Activated naive CD4-positive, alpha-beta T cell treated with anti-CD3 and anti-CD28 coated beads, Interleukin-2, amount 50 U/mL, for 72 hours (primary cell): ENCODE measurements around the gene OR9Q1. TPM values are rescaled to one million over a fixed set of nuclear protein-coding genes. Genes with fewer than 3 reads are reported as not detected.
"Not testable (repeated sequence)": the region's sequence is repeated elsewhere in the genome, so short reads cannot be mapped to it uniquely, and the experiment has no call there.

Experiments used
- ATAC-seq, 2 donors: fragments of 150-1000 bp; cut with Tn5 transposase; 2 replicates each; pipeline ENCODE4 v1.10.0; 2021; ENCODE audit warnings: mild to moderate bottlenecking in 2 of 2, moderate library complexity in 2 of 2
- DNase-seq, 2 donors: peaks; one replicate each; pipeline ENCODE4 v3.0.0; 2021 to 2022; ENCODE audit warnings: low spot score in 2 of 2
- H3K27ac Mint-ChIP-seq, 2 donors: one replicate each; pipeline ENCODE4 v1.8.0; 2022; ENCODE audit warnings: mild to moderate bottlenecking in 2 of 2, mixed read lengths in 2 of 2
- H3K36me3 Mint-ChIP-seq, 2 donors: one replicate each; pipeline ENCODE4 v1.8.0; 2022; ENCODE audit warnings: mixed read lengths in 2 of 2
- H3K9me3 Mint-ChIP-seq, 2 donors: one replicate each; pipeline ENCODE4 v1.8.0; 2022; ENCODE audit warnings: mixed read lengths in 2 of 2
- total RNA-seq, 2 donors: library from RNA; stranded (reverse); gene quantifications; one replicate each; pipeline ENCODE4 v1.2.3, GENCODE V29; 2022

OR9Q1 gene, protein sequence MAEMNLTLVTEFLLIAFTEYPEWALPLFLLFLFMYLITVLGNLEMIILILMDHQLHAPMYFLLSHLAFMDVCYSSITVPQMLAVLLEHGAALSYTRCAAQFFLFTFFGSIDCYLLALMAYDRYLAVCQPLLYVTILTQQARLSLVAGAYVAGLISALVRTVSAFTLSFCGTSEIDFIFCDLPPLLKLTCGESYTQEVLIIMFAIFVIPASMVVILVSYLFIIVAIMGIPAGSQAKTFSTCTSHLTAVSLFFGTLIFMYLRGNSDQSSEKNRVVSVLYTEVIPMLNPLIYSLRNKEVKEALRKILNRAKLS
- total RNA-seq, result not detected

GRCh38 chr11:58023435-58023931 is at the start of gene OR9Q1:
Gene OR9Q1, plus strand, starts transcription at chr11:58023881. Its CDS starts 155,564 bp downstream, at chr11:58179445.
- no peak within 1 kb of the TSS for H3K27ac Mint-ChIP-seq

GRCh38 chr11:57974132-57974531 is 49.5 kb upstream of the OR9Q1 start:
- no peak for ATAC-seq
- no peak for DNase-seq
- Mint-ChIP-seq H3K9me3 (peaks cover 3 to 4% of the 10 kb centered on the region in 2 donors), H3K27ac (no peak overlapping the region), H3K36me3 (peaks cover 0 to 5% of the 10 kb centered on the region in 2 donors)

More at GRCh38 chr11:58023435-58023931, at the start of gene OR9Q1:
- H3K36me3 Mint-ChIP-seq, result no peaks in the 10 kb centered on the region
- DNase-seq (no peak), ATAC-seq (no peak)
- no peaks in the 10 kb centered on the region for H3K9me3 Mint-ChIP-seq

- Mint-ChIP-seq H3K27ac (no peak overlapping the region), H3K36me3 (peaks cover 0 to 5% of the 10 kb centered on the region in 2 donors), H3K9me3 (peaks cover 3 to 4% of the 10 kb centered on the region in 2 donors)
- no peak for ATAC-seq
- DNase-seq, result no peak
These were observed 48.7 kb upstream of the OR9Q1 start for GRCh38 chr11:57974848-57975601.

- Mint-ChIP-seq H3K36me3 (no peaks in the 10 kb centered on the region), H3K9me3 (no peaks in the 10 kb centered on the region)
These were observed 46.0 kb upstream of the OR9Q1 start for GRCh38 chr11:57977709-57978108.

GRCh38 chr11:57978686-57979531 is 44.8 kb upstream of the OR9Q1 start:
- Mint-ChIP-seq H3K27ac (no peak overlapping the region), H3K36me3 (no peaks in the 10 kb centered on the region), H3K9me3 (peaks cover 3 to 4% of the 10 kb centered on the region in 2 donors)
- ATAC-seq (no peak), DNase-seq (no peak)

More at GRCh38 chr11:57977709-57978108, 46.0 kb upstream of the OR9Q1 start:
- ATAC-seq, result no peak
- no peak for DNase-seq
- no peak overlapping the region for H3K27ac Mint-ChIP-seq

GRCh38 chr11:57979532-57980079 is 44.1 kb upstream of the OR9Q1 start:
- ATAC-seq (no peak), DNase-seq (no peak)
- Mint-ChIP-seq H3K36me3 (no peaks in the 10 kb centered on the region), H3K9me3 (peaks cover 3 to 5% of the 10 kb centered on the region in 2 donors), H3K27ac (no peak overlapping the region)

GRCh38 chr11:57980201-57980600 is 43.5 kb upstream of the OR9Q1 start:
- Mint-ChIP-seq H3K9me3 (peaks cover 3 to 5% of the 10 kb centered on the region in 2 donors), H3K27ac (no peak overlapping the region), H3K36me3 (no peaks in the 10 kb centered on the region)
- DNase-seq (no peak), ATAC-seq (no peak)

DNA sequence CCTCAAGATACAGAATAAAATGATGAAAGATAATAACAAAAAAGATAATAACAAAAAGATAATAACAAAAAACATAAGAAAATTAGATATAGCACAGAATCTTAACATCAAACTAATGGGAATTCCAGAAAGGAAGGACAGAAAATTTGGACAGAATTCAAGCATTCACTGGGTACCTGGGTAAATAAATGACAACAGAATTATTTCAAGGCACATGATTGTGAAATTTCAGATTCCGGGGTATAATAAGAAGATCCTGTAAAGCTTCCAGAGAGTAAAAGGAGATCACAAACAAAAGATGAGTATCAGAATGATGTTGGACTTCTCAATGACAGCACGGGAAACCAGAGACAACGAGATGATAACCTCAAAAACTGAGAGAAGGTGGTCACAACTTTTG is 42.1 kb upstream of the OR9Q1 start:
- Mint-ChIP-seq H3K27ac (no peak overlapping the region), H3K9me3 (peaks cover 4 to 5% of the 10 kb centered on the region in 2 donors), H3K36me3 (no peaks in the 10 kb centered on the region)
- DNase-seq, result no peak
- ATAC-seq, result no peak

DNA sequence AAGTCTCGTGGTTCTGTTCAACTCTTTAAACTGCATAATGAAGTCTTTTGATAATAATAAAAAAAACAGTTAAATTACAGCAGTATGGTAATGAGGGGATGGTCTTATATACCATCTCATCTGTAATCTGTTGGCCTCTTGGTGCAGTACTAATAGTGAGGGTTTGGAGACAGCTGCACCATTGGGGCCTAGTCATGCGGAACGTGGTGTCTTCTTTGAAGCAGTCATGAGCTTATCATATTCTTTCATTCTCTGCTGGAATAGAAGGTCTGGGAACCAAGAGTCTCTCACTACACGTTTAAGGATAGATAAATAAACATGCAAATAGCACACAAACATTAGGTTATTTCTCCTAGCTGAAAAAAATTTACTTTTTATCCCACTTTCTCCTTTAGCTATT is 40.9 kb upstream of the OR9Q1 start:
- DNase-seq (no peak), ATAC-seq (no peak)
- Mint-ChIP-seq H3K36me3 (no peaks in the 10 kb centered on the region), H3K9me3 (peaks cover 5 to 6% of the 10 kb centered on the region in 2 donors), H3K27ac (no peak overlapping the region)

GRCh38 chr11:57983191-57983590 is 40.5 kb upstream of the OR9Q1 start:
- Mint-ChIP-seq H3K27ac (no peak overlapping the region), H3K36me3 (no peaks in the 10 kb centered on the region)

GRCh38 chr11:57999523-57999922 is 24.2 kb upstream of the OR9Q1 start:
- not testable (repeated sequence) for H3K27ac Mint-ChIP-seq, H3K36me3 Mint-ChIP-seq, DNase-seq, H3K9me3 Mint-ChIP-seq, ATAC-seq

More at GRCh38 chr11:57983191-57983590, 40.5 kb upstream of the OR9Q1 start:
- ATAC-seq (no peak), DNase-seq (no peak)
- H3K9me3 Mint-ChIP-seq, result peaks cover 5 to 6% of the 10 kb centered on the region in 2 donors

GRCh38 chr11:58000021-58000420 is 23.7 kb upstream of the OR9Q1 start:
- not testable (repeated sequence) for H3K27ac Mint-ChIP-seq, DNase-seq, ATAC-seq, H3K36me3 Mint-ChIP-seq, H3K9me3 Mint-ChIP-seq

GRCh38 chr11:58000699-58001098 is 23.0 kb upstream of the OR9Q1 start:
- ATAC-seq, result no peak
- H3K27ac Mint-ChIP-seq, result no peak overlapping the region
- no peak for DNase-seq
- no peaks in the 10 kb centered on the region for H3K36me3 Mint-ChIP-seq
- H3K9me3 Mint-ChIP-seq, result no peaks in the 10 kb centered on the region

- DNase-seq (no peak), ATAC-seq (no peak)
- Mint-ChIP-seq H3K9me3 (no peaks in the 10 kb centered on the region), H3K27ac (no peak overlapping the region), H3K36me3 (no peaks in the 10 kb centered on the region)
These were observed 20.6 kb upstream of the OR9Q1 start for GRCh38 chr11:58003036-58003435.

GRCh38 chr11:58003591-58003990 is 20.1 kb upstream of the OR9Q1 start:
- Mint-ChIP-seq H3K36me3 (no peaks in the 10 kb centered on the region), H3K27ac (no peak overlapping the region), H3K9me3 (no peaks in the 10 kb centered on the region)
- DNase-seq, result no peak
- no peak for ATAC-seq

- H3K27ac Mint-ChIP-seq, result peak overlapping the region in 1 of 2 donors; percentile 58
- H3K9me3 Mint-ChIP-seq, result no peaks in the 10 kb centered on the region
- H3K36me3 Mint-ChIP-seq, result no peaks in the 10 kb centered on the region
- DNase-seq (no peak), ATAC-seq (no peak)
These were observed 19.0 kb upstream of the OR9Q1 start for GRCh38 chr11:58004664-58005063.
